GM19035 (cell line): ENCODE data around the gene RPL26.

Experiments
- ATAC-seq: cut with Tn5 transposase; IDR thresholded peaks from one replicate; pipeline ENCODE4 v1.9.1; 2021; ENCODE audit not compliant: unreplicated experiment

RPL26 gene

GRCh38 chr17:8332128-8332527 lies 50.9 kb downstream of the RPL26 start:
- ATAC-seq: no peak
